Small intestine (tissue), 7 donors: ENCODE measurements around the gene LENG8. TPM values are rescaled to one million over a fixed set of nuclear protein-coding genes. Genes with fewer than 3 reads are reported as not detected.

ENCODE experiments used
- DNase-seq, 2 donors: peaks; one replicate each; pipeline versions ENCODE4 v3.0.0 to v3.0.0-alpha.2; 2013
- FAIRE-seq: peaks from 2 replicates; lab custom pipeline; 2012; peaks lifted over from hg19 to GRCh38; lab: Jason Lieb, UNC
- H3K27ac ChIP-seq, 3 donors: one replicate each; pipeline ENCODE4 v1.5.1; 2013; ENCODE audit warnings: low read length in 2 of 3, mild to moderate bottlenecking in 2 of 3, control low read depth in 1 of 3, inconsistent platforms in 1 of 3, low read depth in 1 of 3, moderate library complexity in 1 of 3
- H3K27me3 ChIP-seq, 3 donors: one replicate each; pipeline ENCODE4 v1.6.1; 2013; ENCODE audit warnings: low read length in 3 of 3, inconsistent platforms in 1 of 3; ENCODE audit not compliant: control insufficient read depth in 3 of 3, insufficient read depth in 3 of 3
- H3K36me3 ChIP-seq, 3 donors: one replicate each; pipeline ENCODE4 v1.6.1; 2013; ENCODE audit warnings: low read length in 3 of 3, inconsistent platforms in 1 of 3, low read depth in 1 of 3, mild to moderate bottlenecking in 1 of 3, moderate library complexity in 1 of 3; ENCODE audit not compliant: control insufficient read depth in 3 of 3, insufficient read depth in 2 of 3
- H3K4me1 ChIP-seq, 3 donors: one replicate each; pipeline ENCODE4 v1.6.1; 2013; ENCODE audit warnings: low read length in 2 of 3, inconsistent platforms in 1 of 3, low read depth in 1 of 3, mild to moderate bottlenecking in 1 of 3, moderate library complexity in 1 of 3; ENCODE audit not compliant: control insufficient read depth in 3 of 3, insufficient read depth in 2 of 3
- H3K4me3 ChIP-seq, 3 donors: one replicate each; pipeline ENCODE4 v1.5.1; 2013; ENCODE audit warnings: low read length in 3 of 3, control low read depth in 1 of 3, inconsistent platforms in 1 of 3, low read depth in 1 of 3, mild to moderate bottlenecking in 1 of 3, moderate library complexity in 1 of 3
- H3K9me3 ChIP-seq, 2 donors: one replicate each; pipeline ENCODE4 v1.6.1; 2013; ENCODE audit warnings: low read depth in 1 of 2, low read length in 1 of 2; ENCODE audit not compliant: control insufficient read depth in 2 of 2, insufficient read depth in 1 of 2
- WGBS, 3 donors: extraction: QIAGEN DNeasy Blood & Tissue Kit; methylation state at CpG; one replicate each; pipeline ENCODE4 v1.1.7; 2013; 5-methylcytosine and 5-hydroxymethylcytosine counted together
- polyA plus RNA-seq, 4 donors: library from polyadenylated mRNA; stranded (reverse) in 3 of 4; unstranded in 1 of 4; fragments of 200-250 nt in 3 of 4; fragments of 120-200 nt in 1 of 4; gene quantifications; one replicate each; pipeline versions ENCODE4 v1.2.1 to v1.2.3, GENCODE V29; 2013
- donor health status: healthy with polysubstance abuse.
- donor health status: control.
- donor health status: control.
- donor health status: Bipolar disorder and iron deficiency.
- donor health status: healthy.

Gene LENG8
- polyA plus RNA-seq, 4 donors = 51.6 to 214 (median 87.2) TPM

DNA sequence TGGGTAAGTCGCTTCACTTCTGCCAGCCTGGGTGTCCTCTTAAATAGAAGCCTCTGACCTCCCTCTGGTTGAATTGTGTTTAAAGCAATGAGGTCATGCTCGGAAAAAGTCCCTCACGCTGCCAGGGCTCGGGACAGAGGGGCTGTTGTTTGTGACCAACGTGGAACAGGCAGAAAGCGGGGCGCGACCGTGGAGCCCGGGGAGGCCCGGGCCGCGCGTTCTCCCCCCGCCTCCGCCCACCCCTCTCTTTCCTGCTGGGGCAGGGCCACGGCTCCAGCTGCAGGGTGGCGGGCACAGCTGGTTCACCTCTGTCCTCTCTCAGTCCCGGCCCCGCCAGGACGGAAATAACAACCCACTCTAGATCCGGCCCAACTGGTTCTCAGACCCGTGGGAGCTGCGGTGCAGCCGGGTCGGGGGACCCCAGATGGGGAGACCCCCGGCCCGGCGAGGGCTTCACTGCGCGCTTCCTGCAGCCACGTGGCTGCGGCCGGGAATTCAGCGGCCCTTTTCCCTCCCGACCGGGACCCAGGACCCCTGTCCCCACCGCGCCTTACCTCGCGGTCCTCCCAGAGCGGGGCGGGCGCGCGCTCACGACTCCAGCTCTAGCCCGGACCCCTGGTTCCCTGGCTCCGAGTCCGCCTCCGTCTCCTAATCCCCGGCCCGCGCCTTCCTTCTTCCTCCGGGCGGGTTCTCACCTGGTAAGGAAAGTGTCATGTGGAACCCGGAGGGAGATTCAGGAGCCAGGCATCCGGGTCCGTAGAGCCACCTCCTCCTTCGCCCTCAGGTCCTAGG is 22.2 kb downstream of the LENG8 start:
- peaks cover 0 to 51% (median 3%) of the 10 kb centered on the region in 3 donors for H3K4me1 ChIP-seq
- peak; percentile 58 to 71 for DNase-seq
- H3K36me3 ChIP-seq = peaks cover 0 to 32% (median 0%) of the 10 kb centered on the region in 3 donors
- peak overlapping the region; percentile 76 to 99 (median 94) for H3K27ac ChIP-seq
- H3K9me3 ChIP-seq = no peaks in the 10 kb centered on the region
- FAIRE-seq = no peak
- no peaks in the 10 kb centered on the region for H3K27me3 ChIP-seq
- peak overlapping the region; percentile 61 to 88 (median 65) for H3K4me3 ChIP-seq
- 2% methylated on average over 55 to 60 of the region's 60 CpGs for WGBS, 3 donors

DNA sequence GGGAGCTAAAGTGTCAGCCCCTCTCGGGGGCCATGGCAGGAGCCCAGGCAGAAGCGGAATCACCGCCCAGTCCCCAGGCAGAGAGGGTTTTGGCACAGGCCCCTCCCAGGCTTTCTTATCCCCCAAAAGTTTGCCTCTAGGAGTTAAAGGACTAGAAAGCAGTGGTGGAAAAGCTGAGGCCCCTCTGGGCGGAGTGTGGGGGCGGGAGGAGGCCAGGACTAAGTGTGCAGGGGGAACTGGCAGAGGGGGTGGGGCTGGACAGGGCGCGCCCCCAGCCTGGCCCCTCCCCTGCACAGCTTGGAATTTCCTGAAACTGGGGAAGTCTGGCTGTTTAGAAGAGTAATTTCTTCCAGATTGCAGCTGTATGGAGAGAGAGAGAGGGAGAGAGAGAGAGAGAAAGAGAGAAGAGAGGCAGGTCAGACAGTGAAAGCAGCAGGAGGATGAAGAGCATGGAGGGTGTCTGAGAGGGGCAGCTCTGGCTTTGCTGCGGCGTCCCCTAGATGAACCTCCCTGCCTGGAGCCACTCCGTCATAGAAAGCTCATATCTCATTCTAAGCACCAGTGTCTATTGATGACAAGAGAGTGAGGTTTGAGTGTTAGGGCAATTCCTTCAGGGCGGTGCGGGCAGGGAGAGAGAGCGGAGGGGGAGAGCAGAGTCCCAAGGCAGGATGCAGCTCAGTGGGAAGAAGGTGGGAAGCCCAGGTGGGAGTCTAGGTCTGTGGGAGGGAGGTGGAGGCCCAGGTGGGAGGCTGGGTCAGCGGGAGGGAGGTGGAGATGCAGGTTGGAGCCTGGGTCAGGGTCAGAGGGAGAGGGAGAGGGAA is 24.3 kb downstream of the LENG8 start, which contains the start of gene CDC42EP5:
CDC42EP5 (minus strand) TSS at position 226 of the 821 bp plus-strand sequence. CDS start 7,749 bp downstream, outside the sequence.
- Histone ChIP-seq H3K4me1 (peaks cover 0 to 45% (median 3%) of the 10 kb centered on the region in 3 donors), H3K9me3 (no peaks in the 10 kb centered on the region), H3K27ac (peak within 1 kb of the TSS; percentile 91 to 97 (median 91)), H3K27me3 (no peaks in the 10 kb centered on the region), H3K4me3 (peak within 1 kb of the TSS; percentile 54 to 89 (median 56)), H3K36me3 (peaks cover 0 to 25% (median 0%) of the 10 kb centered on the region in 3 donors)
- FAIRE-seq (no peak), DNase-seq (peak; percentile 72 to 95)
- 5 to 9% (median 5%) methylated on average over 14 of the region's 14 CpGs for WGBS, 3 donors

- H3K27ac ChIP-seq = peak overlapping the region; percentile 91 to 97 (median 91)
- DNase-seq (peak in 1 of 2 donors; percentile 16), FAIRE-seq (no peak)
- H3K27me3 ChIP-seq = no peaks in the 10 kb centered on the region
- H3K4me1 ChIP-seq = peaks cover 0 to 41% (median 3%) of the 10 kb centered on the region in 3 donors
- peaks cover 0 to 20% (median 0%) of the 10 kb centered on the region in 3 donors for H3K36me3 ChIP-seq
- H3K9me3 ChIP-seq = no peaks in the 10 kb centered on the region
- WGBS, 3 donors = 55 to 65% (median 59%) methylated on average over 6 of the region's 6 CpGs
- peak overlapping the region in 1 of 3 donors; percentile 89 for H3K4me3 ChIP-seq
Observed at GRCh38 chr19:54473892-54474372, 24.9 kb downstream of the LENG8 start.

DNA sequence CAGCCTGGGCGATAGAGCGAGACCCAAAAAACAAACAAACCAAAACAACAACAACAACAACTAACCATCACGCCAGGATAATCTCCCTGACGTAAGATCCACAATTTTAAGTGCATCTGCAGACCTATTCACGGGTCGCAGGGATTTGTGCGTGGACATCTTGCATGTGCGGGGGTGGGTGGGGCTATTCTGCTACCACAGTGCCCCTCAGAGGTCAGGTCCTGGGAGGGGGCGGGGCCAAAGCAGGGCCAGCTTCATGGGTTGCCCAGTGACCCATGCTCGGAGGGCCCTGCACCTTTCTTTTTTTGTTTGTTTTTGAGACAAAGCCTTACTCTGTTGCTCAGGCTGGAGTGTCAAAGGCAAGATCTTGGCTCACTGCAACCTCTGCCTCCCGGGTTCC is 26.7 kb downstream of the LENG8 start:
- H3K27me3 ChIP-seq = no peaks in the 10 kb centered on the region
- H3K36me3 ChIP-seq = peaks cover 0 to 7% (median 0%) of the 10 kb centered on the region in 3 donors
- H3K9me3 ChIP-seq = no peaks in the 10 kb centered on the region
- DNase-seq (no peak), FAIRE-seq (no peak)
- peaks cover 0 to 23% (median 3%) of the 10 kb centered on the region in 3 donors for H3K4me1 ChIP-seq
- H3K4me3 ChIP-seq = no peak overlapping the region
- 84 to 88% (median 88%) methylated on average over 11 of the region's 11 CpGs for WGBS, 3 donors
- no peak overlapping the region for H3K27ac ChIP-seq

DNA sequence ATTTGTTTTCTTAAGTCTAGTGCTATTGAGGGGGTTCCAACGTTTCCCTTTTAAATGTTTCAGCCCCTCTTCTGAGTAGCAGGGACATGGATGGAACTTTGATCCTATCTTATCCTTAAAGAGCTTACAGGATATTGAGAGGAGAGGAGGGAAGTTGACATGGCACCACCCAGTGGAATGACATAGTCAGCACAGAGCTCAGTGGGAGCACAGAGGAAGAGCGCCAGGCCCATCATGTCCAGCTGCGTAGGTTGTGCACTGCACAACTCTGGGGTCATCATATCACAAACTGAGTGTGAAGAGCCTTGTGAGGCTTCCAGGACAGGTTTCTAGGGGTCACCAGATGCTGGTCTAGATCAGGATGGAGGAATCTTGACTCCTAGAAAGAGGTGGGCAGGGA is 28.7 kb downstream of the LENG8 start:
- H3K27me3 ChIP-seq = no peaks in the 10 kb centered on the region
- WGBS, 3 donors = 38 to 60% (median 54%) methylated on average over 3 of the region's 3 CpGs
- H3K36me3 ChIP-seq = no peaks in the 10 kb centered on the region
- H3K4me3 ChIP-seq = no peak overlapping the region
- FAIRE-seq (no peak), DNase-seq (peak; percentile 52 to 77)
- peaks cover 0 to 22% (median 3%) of the 10 kb centered on the region in 3 donors for H3K4me1 ChIP-seq
- H3K9me3 ChIP-seq = no peaks in the 10 kb centered on the region
- no peak overlapping the region for H3K27ac ChIP-seq

GRCh38 chr19:54478677-54479266 is 29.8 kb downstream of the LENG8 start:
- no peaks in the 10 kb centered on the region for H3K27me3 ChIP-seq
- WGBS, 3 donors = 19 to 23% (median 22%) methylated on average over 10 of the region's 10 CpGs
- H3K4me1 ChIP-seq = peaks cover 0 to 16% (median 2%) of the 10 kb centered on the region in 3 donors
- H3K4me3 ChIP-seq = no peak overlapping the region
- H3K9me3 ChIP-seq = no peaks in the 10 kb centered on the region
- no peak overlapping the region for H3K27ac ChIP-seq
- DNase-seq (peak; percentile 62 to 63), FAIRE-seq (no peak)
- no peaks in the 10 kb centered on the region for H3K36me3 ChIP-seq

DNA sequence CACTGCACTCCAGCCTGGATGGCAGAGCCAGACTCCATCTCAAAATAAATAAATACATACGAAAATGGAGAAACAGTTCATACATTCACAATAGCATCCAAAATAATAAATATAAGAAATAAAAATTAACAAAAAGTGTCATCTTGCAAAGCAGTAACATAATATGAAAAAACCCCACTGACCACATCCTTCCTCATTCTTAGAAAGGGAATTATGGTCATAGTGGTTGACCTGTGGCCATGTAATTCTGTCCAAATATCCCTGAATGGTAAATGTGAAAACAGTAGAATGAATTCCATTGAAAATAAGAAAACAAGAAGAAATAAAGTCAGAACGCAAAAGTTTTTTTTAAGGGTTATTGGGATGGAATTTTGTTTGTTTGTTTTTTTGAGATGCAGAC is 31.1 kb downstream of the LENG8 start:
- H3K27me3 ChIP-seq = no peaks in the 10 kb centered on the region
- WGBS, 3 donors = 64 to 81% (median 68%) methylated on average over 2 of the region's 2 CpGs
- no peak for FAIRE-seq

More for the DNA sequence above, 31.1 kb downstream of the LENG8 start:
- H3K9me3 ChIP-seq = no peaks in the 10 kb centered on the region
- no peak for DNase-seq
- no peaks in the 10 kb centered on the region for H3K36me3 ChIP-seq
- H3K4me3 ChIP-seq = no peak overlapping the region
- no peak overlapping the region for H3K27ac ChIP-seq
- peaks cover 0 to 13% (median 0%) of the 10 kb centered on the region in 3 donors for H3K4me1 ChIP-seq
